Testis (tissue), 3 donors: Measurements from ENCODE around the gene GMDS. TPM values are rescaled to one million over a fixed set of nuclear protein-coding genes. Genes with fewer than 3 reads are reported as not detected.

ENCODE experiments used
- DNase-seq: peaks from one replicate; pipeline ENCODE4 v3.0.0-alpha.2; 2019
- H3K27ac ChIP-seq, 2 donors: fragments of 200-600 bp; sonication (generic); one replicate each; pipeline ENCODE4 v1.5.1; 2019
- H3K27me3 ChIP-seq: fragments of 200-600 bp; sonication (generic); one replicate; pipeline ENCODE4 v1.5.1; 2019
- H3K36me3 ChIP-seq: fragments of 200-600 bp; sonication (generic); one replicate; pipeline ENCODE4 v1.5.1; 2017; ENCODE audit warnings: low read depth; ENCODE audit errors: missing control alignments
- H3K4me1 ChIP-seq: fragments of 200-600 bp; sonication (generic); one replicate; pipeline ENCODE4 v1.5.1; 2019
- H3K4me3 ChIP-seq, 2 donors: fragments of 200-600 bp; sonication (generic); one replicate each; pipeline ENCODE4 v1.5.1; 2017 to 2019
- H3K9me3 ChIP-seq: fragments of 200-600 bp; sonication (generic); one replicate; pipeline ENCODE4 v1.5.1; 2017
- CTCF ChIP-seq, 3 experiments: fragments of 450-650 bp in 2 of 3; fragments of 200-600 bp in 1 of 3; sonication (generic) in 1 of 3; IDR thresholded peaks; one replicate each; pipeline ENCODE4 v1.5.1; 2016 to 2019; ENCODE audit warnings: antibody characterized with exemption in 3 of 3, mild to moderate bottlenecking in 2 of 3, moderate library complexity in 1 of 3
- POLR2A ChIP-seq: fragments of 450-650 bp; IDR thresholded peaks from one replicate; pipeline ENCODE4 v1.6.1; 2017; ENCODE audit warnings: antibody characterized with exemption, mild to moderate bottlenecking, moderate library complexity
- WGBS, 2 donors: methylation state at CpG; one replicate each; pipeline ENCODE4 v1.1.5; 2018; 5-methylcytosine and 5-hydroxymethylcytosine counted together
- intact Hi-C: fragments of 100-400 bp; cut with DNase I; formaldehyde crosslinking; loops from one replicate; pipeline ENCODE4 v1.15.1; 2023; ENCODE audit warnings: low total_unique reads
- polyA plus RNA-seq: library from polyadenylated mRNA; stranded (reverse); fragments of 350-450 nt; fragmentation: Illumina TruSeq; extraction: RNeasy Lipid Tissue Mini Kit (QIAGEN cat#74804); gene quantifications from one replicate; pipeline ENCODE4 v1.2.3, GENCODE V29; 2014; ENCODE audit warnings: low read depth, low replicate concordance; ENCODE audit not compliant: insufficient read depth
- total RNA-seq, 2 donors: library from RNA; depleted of rRNA; stranded (reverse); fragments of >200 nt; gene quantifications; one replicate each; pipeline ENCODE4 v1.2.3, GENCODE V29; 2016

GMDS gene
- total and polyA plus RNA-seq, 3 donors from 2014 or later = 19.6 to 31.1 (median 22.2) TPM

- WGBS, 2 donors = 91 to 93% methylated on average over 6 of the region's 6 CpGs
- no peaks in the 10 kb centered on the region for H3K27me3 ChIP-seq
- H3K9me3 ChIP-seq = no peaks in the 10 kb centered on the region
- no peak for DNase-seq
- no peak overlapping the region for H3K27ac ChIP-seq
- no peaks in the 10 kb centered on the region for H3K4me1 ChIP-seq
- no peak overlapping the region for H3K4me3 ChIP-seq
- H3K36me3 ChIP-seq = no peaks in the 10 kb centered on the region
- intact Hi-C loops = no loop called here
- TF ChIP-seq CTCF (IDR thresholded peaks at IDR 0.05) (no peak), POLR2A (no peak)
Observed at GRCh38 chr6:1763404-1763803, 482.0 kb downstream of the GMDS start.

GRCh38 chr6:1762203-1762602 lies 483.2 kb downstream of the GMDS start:
- Histone ChIP-seq H3K4me3 (no peak overlapping the region), H3K9me3 (no peaks in the 10 kb centered on the region), H3K27me3 (no peaks in the 10 kb centered on the region), H3K36me3 (no peaks in the 10 kb centered on the region), H3K27ac (no peak overlapping the region), H3K4me1 (no peaks in the 10 kb centered on the region)
- WGBS, 2 donors = 94 to 95% methylated on average over 9 of the region's 9 CpGs
- DNase-seq = no peak
- TF ChIP-seq POLR2A (no peak), CTCF (IDR thresholded peaks at IDR 0.05) (no peak)
- intact Hi-C loops = no loop called here

- intact Hi-C loops = no loop called here
- Histone ChIP-seq H3K27me3 (no peaks in the 10 kb centered on the region), H3K36me3 (no peaks in the 10 kb centered on the region), H3K9me3 (no peaks in the 10 kb centered on the region), H3K4me3 (no peak overlapping the region), H3K4me1 (no peaks in the 10 kb centered on the region), H3K27ac (no peak overlapping the region)
- TF ChIP-seq POLR2A (no peak), CTCF (IDR thresholded peaks at IDR 0.05) (no peak)
- 91% methylated on average over 4 of the region's 4 CpGs for WGBS, 2 donors
- DNase-seq = no peak
Observed at GRCh38 chr6:1761477-1761877, 483.9 kb downstream of the GMDS start.

- intact Hi-C loops = no loop called here
- Histone ChIP-seq H3K27ac (no peak overlapping the region), H3K27me3 (no peaks in the 10 kb centered on the region), H3K4me3 (no peak overlapping the region), H3K36me3 (no peaks in the 10 kb centered on the region), H3K9me3 (no peaks in the 10 kb centered on the region), H3K4me1 (no peaks in the 10 kb centered on the region)
- no peak for TF ChIP-seq POLR2A
- no peak for TF ChIP-seq CTCF (IDR thresholded peaks at IDR 0.05)
- DNase-seq = no peak
- 68 to 69% methylated on average over 2 of the region's 2 CpGs for WGBS, 2 donors
Observed at GRCh38 chr6:1760876-1761275, 484.5 kb downstream of the GMDS start.

GRCh38 chr6:1759870-1760269 lies 485.5 kb downstream of the GMDS start:
- H3K4me3 ChIP-seq = no peak overlapping the region
- DNase-seq = no peak
- no peaks in the 10 kb centered on the region for H3K9me3 ChIP-seq
- TF ChIP-seq CTCF (IDR thresholded peaks at IDR 0.05) (no peak), POLR2A (no peak)
- intact Hi-C loops = no loop called here
- WGBS, 2 donors = 89 to 95% methylated on average over 8 of the region's 8 CpGs
- no peak overlapping the region for H3K27ac ChIP-seq
- H3K4me1 ChIP-seq = no peaks in the 10 kb centered on the region
- no peaks in the 10 kb centered on the region for H3K36me3 ChIP-seq
- H3K27me3 ChIP-seq = no peaks in the 10 kb centered on the region
